NB4 (cell line): ENCODE measurements around the gene SORL1-AS1.

ENCODE experiments used
- POLR2A ChIP-seq: IDR thresholded peaks from 2 replicates; pipeline ENCODE4 v1.6.1; 2011; ENCODE audit warnings: mild to moderate bottlenecking; ENCODE audit not compliant: insufficient read length; ENCODE audit errors: extremely low read depth
- TF ChIP-seq, protein P1 (sequence below): IDR thresholded peaks from one replicate; pipeline ENCODE4 v1.5.1; 2012; ENCODE audit warnings: low read depth, low read length
- TF ChIP-seq, protein P2 (sequence below): IDR thresholded peaks from 2 replicates; pipeline ENCODE4 v1.6.1; 2011; ENCODE audit warnings: low read depth, low read length

DNA sequence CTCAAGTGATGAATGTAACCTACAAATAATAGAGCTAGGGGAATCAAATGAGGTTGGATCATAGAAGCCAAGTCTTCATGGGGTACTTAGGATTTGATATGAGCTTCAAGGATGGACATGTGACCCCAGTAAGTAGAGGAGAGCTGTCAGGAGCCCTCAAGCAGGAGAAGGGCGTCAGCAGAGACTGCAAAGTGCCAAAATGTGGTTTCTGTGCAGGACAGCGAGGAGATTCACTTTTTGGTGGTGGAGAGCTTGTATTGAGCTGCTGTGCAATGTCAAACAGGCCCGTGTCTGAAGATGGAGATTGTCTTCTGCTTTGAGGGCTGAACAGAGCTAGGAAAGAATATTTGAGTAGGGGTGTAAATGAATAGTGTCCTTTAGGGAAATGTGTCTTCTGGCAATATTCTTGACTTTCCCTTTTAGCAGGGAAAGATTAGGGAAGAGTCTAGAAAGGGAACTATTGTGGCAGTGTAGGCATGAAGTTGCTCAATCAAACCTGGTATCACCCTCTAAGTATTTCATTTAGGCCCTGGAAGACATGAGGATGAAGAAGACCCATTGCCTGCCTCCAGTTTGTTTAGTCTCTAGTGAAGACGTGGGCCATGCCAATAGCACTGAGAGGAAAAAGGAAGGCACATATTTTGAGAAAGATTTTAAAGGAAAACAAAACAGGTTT, 31.2 kb upstream of the SORL1-AS1 start:
- TF ChIP-seq, protein P1, sequence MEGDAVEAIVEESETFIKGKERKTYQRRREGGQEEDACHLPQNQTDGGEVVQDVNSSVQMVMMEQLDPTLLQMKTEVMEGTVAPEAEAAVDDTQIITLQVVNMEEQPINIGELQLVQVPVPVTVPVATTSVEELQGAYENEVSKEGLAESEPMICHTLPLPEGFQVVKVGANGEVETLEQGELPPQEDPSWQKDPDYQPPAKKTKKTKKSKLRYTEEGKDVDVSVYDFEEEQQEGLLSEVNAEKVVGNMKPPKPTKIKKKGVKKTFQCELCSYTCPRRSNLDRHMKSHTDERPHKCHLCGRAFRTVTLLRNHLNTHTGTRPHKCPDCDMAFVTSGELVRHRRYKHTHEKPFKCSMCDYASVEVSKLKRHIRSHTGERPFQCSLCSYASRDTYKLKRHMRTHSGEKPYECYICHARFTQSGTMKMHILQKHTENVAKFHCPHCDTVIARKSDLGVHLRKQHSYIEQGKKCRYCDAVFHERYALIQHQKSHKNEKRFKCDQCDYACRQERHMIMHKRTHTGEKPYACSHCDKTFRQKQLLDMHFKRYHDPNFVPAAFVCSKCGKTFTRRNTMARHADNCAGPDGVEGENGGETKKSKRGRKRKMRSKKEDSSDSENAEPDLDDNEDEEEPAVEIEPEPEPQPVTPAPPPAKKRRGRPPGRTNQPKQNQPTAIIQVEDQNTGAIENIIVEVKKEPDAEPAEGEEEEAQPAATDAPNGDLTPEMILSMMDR, result no peak
- TF ChIP-seq POLR2A, result no peak
- TF ChIP-seq, protein P2, sequence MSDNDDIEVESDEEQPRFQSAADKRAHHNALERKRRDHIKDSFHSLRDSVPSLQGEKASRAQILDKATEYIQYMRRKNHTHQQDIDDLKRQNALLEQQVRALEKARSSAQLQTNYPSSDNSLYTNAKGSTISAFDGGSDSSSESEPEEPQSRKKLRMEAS, result peak; percentile 76
